H1 (cell line): Measurements from ENCODE around the gene SUGT1. TPM values are rescaled to one million over a fixed set of nuclear protein-coding genes. Genes with fewer than 3 reads are reported as not detected.

ENCODE experiments used
- CTCF ChIA-PET: fragments of 300-600 bp; sonication (Branson Sonifier 250); formaldehyde crosslinking; loops from one replicate; lab custom pipeline; 2021; ENCODE audit not compliant: partially characterized antibody; lab: Charles Lee
- POLR2A ChIA-PET: fragments of 300-600 bp; sonication (Branson Sonifier 250); formaldehyde crosslinking; loops from one replicate; lab custom pipeline; 2021; ENCODE audit warnings: inconsistent platforms; ENCODE audit not compliant: partially characterized antibody; lab: Charles Lee
- DNase-seq, 2 experiments: peaks; one replicate each; pipeline versions ENCODE4 v3.0.0 to v3.0.0-alpha.2; 2010 to 2022; ENCODE audit warnings: low spot score in 2 of 2, low read depth in 1 of 2, mixed read lengths in 1 of 2
- FAIRE-seq: peaks from 2 replicates; lab custom pipeline; 2011; peaks lifted over from hg19 to GRCh38; lab: Jason Lieb, UNC
- H2AFZ ChIP-seq: 2 replicates; pipeline ENCODE4 v1.8.1; 2012; ENCODE audit warnings: low read length, inconsistent platforms
- H2AK5ac ChIP-seq: 2 replicates; pipeline ENCODE4 v1.6.1; 2013; ENCODE audit warnings: low read depth, low read length
- H2BK120ac ChIP-seq: replicated peaks from 2 replicates; pipeline ENCODE3; 2013; ENCODE audit warnings: low read depth, low read length, inconsistent platforms
- H2BK12ac ChIP-seq: 2 replicates; pipeline ENCODE4 v1.6.1; 2013; ENCODE audit warnings: low read depth, low read length
- H2BK15ac ChIP-seq: 2 replicates; pipeline ENCODE4 v1.6.1; 2013; ENCODE audit warnings: low read length
- H2BK20ac ChIP-seq: 2 replicates; pipeline ENCODE4 v1.6.1; 2013; ENCODE audit warnings: low read length
- H2BK5ac ChIP-seq: 2 replicates; pipeline ENCODE4 v1.6.1; 2013; ENCODE audit warnings: low read depth, low read length
- H3K14ac ChIP-seq: 2 replicates; pipeline ENCODE4 v1.6.1; 2013; ENCODE audit warnings: inconsistent platforms; ENCODE audit not compliant: insufficient read length
- H3K18ac ChIP-seq: 2 replicates; pipeline ENCODE4 v1.6.1; 2013; ENCODE audit warnings: low read length; ENCODE audit errors: extremely low read depth
- H3K23ac ChIP-seq: 2 replicates; pipeline ENCODE4 v1.6.1; 2013; ENCODE audit warnings: inconsistent platforms; ENCODE audit not compliant: insufficient read length
- H3K23me2 ChIP-seq: 2 replicates; pipeline ENCODE4 v1.6.1; 2013; ENCODE audit warnings: low read depth, low read length
- H3K27ac ChIP-seq: 2 replicates; pipeline ENCODE4 v1.6.1; 2011; ENCODE audit warnings: low read depth, low read length, inconsistent platforms
- H3K27me3 ChIP-seq, 4 experiments: replicated peaks in 1 of 4; 1 replicate in 1 of 4; 2 replicates in 3 of 4; pipeline versions ENCODE4 v1.6.1 to v1.8.1; 2011 to 2013; ENCODE audit warnings: low read length in 3 of 4, mild to moderate bottlenecking in 3 of 4, inconsistent platforms in 2 of 4, mixed read lengths in 2 of 4, moderate library complexity in 1 of 4; ENCODE audit not compliant: control insufficient read depth in 3 of 4, insufficient read depth in 3 of 4; ENCODE audit errors: extremely low read depth in 1 of 4
- H3K36me3 ChIP-seq, 4 experiments: 2 replicates each; pipeline versions ENCODE4 v1.6.1 to v1.8.1; 2011 to 2013; ENCODE audit warnings: mild to moderate bottlenecking in 4 of 4, low read length in 3 of 4, moderate library complexity in 2 of 4, control low read depth in 1 of 4, inconsistent platforms in 1 of 4; ENCODE audit not compliant: insufficient read depth in 4 of 4, control insufficient read depth in 2 of 4
- H3K4ac ChIP-seq: replicated peaks from 2 replicates; pipeline ENCODE3; 2013; ENCODE audit warnings: low read length, low read depth, mixed read lengths, inconsistent platforms; ENCODE audit not compliant: insufficient read length
- H3K4me1 ChIP-seq, 4 experiments: replicated peaks in 1 of 4; 1 replicate in 1 of 4; 2 replicates in 3 of 4; pipeline versions ENCODE4 v1.6.1 to v1.8.1; 2011 to 2013; ENCODE audit warnings: low read length in 3 of 4, inconsistent platforms in 2 of 4, mixed read lengths in 1 of 4; ENCODE audit not compliant: insufficient read depth in 4 of 4, control insufficient read depth in 3 of 4
- H3K4me2 ChIP-seq, 2 experiments: 2 replicates each; pipeline versions ENCODE4 v1.6.1 to v1.8.1; 2011 to 2013; ENCODE audit warnings: low read depth in 2 of 2, low read length in 2 of 2, control low read depth in 1 of 2, inconsistent platforms in 1 of 2, mild to moderate bottlenecking in 1 of 2; ENCODE audit not compliant: insufficient read depth in 1 of 2
- H3K4me3 ChIP-seq, 4 experiments: fragments of 200-600, 300-600 bp in 1 of 4; sonication (generic), shearing (Covaris generic), sonication (Bioruptor Twin) in 1 of 4; 2 replicates each; pipeline versions ENCODE4 v1.5.1 to v1.8.1; 2011 to 2016; ENCODE audit warnings: low read length in 4 of 4, low read depth in 3 of 4, control low read depth in 2 of 4, inconsistent platforms in 2 of 4, mild to moderate bottlenecking in 2 of 4, mixed read lengths in 1 of 4, moderate library complexity in 1 of 4; ENCODE audit not compliant: insufficient read depth in 2 of 4; ENCODE audit errors: extremely low read depth in 1 of 4
- H3K56ac ChIP-seq: replicated peaks from 2 replicates; pipeline ENCODE3; 2013; ENCODE audit warnings: low read depth, mild to moderate bottlenecking, mixed read lengths, low read length, inconsistent platforms; ENCODE audit not compliant: insufficient read length
- H3K79me1 ChIP-seq: 2 replicates; pipeline ENCODE4 v1.6.1; 2013; ENCODE audit warnings: low read depth, low read length, control low read depth
- H3K79me2 ChIP-seq, 2 experiments: 2 replicates each; pipeline versions ENCODE4 v1.6.1 to v1.8.1; 2012 to 2013; ENCODE audit warnings: low read length in 2 of 2, mild to moderate bottlenecking in 2 of 2, inconsistent platforms in 1 of 2; ENCODE audit not compliant: insufficient read depth in 2 of 2, control insufficient read depth in 1 of 2
- H3K9ac ChIP-seq, 4 experiments: replicated peaks in 1 of 4; 1 replicate in 1 of 4; 2 replicates in 3 of 4; pipeline versions ENCODE4 v1.6.1 to v1.8.1; 2011 to 2013; ENCODE audit warnings: low read depth in 3 of 4, low read length in 3 of 4, control low read depth in 2 of 4, mild to moderate bottlenecking in 2 of 4, moderate library complexity in 2 of 4, inconsistent platforms in 1 of 4; ENCODE audit errors: extremely low read depth in 1 of 4
- H3K9me3 ChIP-seq, 2 experiments: 2 replicates each; pipeline versions ENCODE4 v1.6.1 to v1.8.1; 2012 to 2013; ENCODE audit warnings: mild to moderate bottlenecking in 2 of 2, moderate library complexity in 2 of 2, control low read depth in 1 of 2, inconsistent platforms in 1 of 2, low read depth in 1 of 2, low read length in 1 of 2, mixed read lengths in 1 of 2; ENCODE audit not compliant: insufficient read depth in 2 of 2
- H4K20me1 ChIP-seq, 2 experiments: replicated peaks in 1 of 2; 2 replicates each; pipeline versions ENCODE3 to v1.8.1; 2011 to 2013; ENCODE audit warnings: inconsistent platforms in 2 of 2, low read length in 2 of 2, mild to moderate bottlenecking in 1 of 2; ENCODE audit not compliant: insufficient read depth in 2 of 2, control insufficient read depth in 1 of 2
- H4K5ac ChIP-seq: 2 replicates; pipeline ENCODE4 v1.6.1; 2013; ENCODE audit warnings: low read length, low read depth, mixed read lengths, inconsistent platforms; ENCODE audit not compliant: insufficient read length
- H4K8ac ChIP-seq: 2 replicates; pipeline ENCODE4 v1.8.0; 2013; ENCODE audit warnings: mild to moderate bottlenecking, moderate library complexity, low read length, inconsistent platforms; ENCODE audit not compliant: insufficient read depth; ENCODE audit errors: extremely low read depth
- H4K91ac ChIP-seq: replicated peaks from 2 replicates; pipeline ENCODE3; 2013; ENCODE audit warnings: low read length, mixed read lengths, inconsistent platforms; ENCODE audit not compliant: insufficient read length
- CBX8 ChIP-seq: fragments of 300-800, 300-1000 bp; sonication (generic); IDR thresholded peaks from 2 replicates; pipeline ENCODE4 v1.7.1; 2016; ENCODE audit warnings: low read depth, low read length, borderline replicate concordance
- EGR1 ChIP-seq: IDR thresholded peaks from 2 replicates; pipeline ENCODE4 v1.6.1; 2011; ENCODE audit warnings: low read depth, low read length, borderline replicate concordance
- EP300 ChIP-seq, 2 experiments: IDR thresholded peaks; 1 replicate in 1 of 2; 2 replicates in 1 of 2; pipeline ENCODE4 v1.6.1; 2011 to 2012; ENCODE audit warnings: low read depth in 2 of 2, low read length in 2 of 2, mild to moderate bottlenecking in 2 of 2, borderline replicate concordance in 1 of 2, inconsistent platforms in 1 of 2, moderate library complexity in 1 of 2
- KDM4A ChIP-seq: IDR thresholded peaks from one replicate; pipeline ENCODE4 v1.7.1; 2012; ENCODE audit warnings: low read depth, mild to moderate bottlenecking, moderate library complexity, low read length, inconsistent platforms; ENCODE audit not compliant: severe bottlenecking
- RAD21 ChIP-seq, 2 experiments: IDR thresholded peaks in 1 of 2; conservative IDR thresholded peaks in 1 of 2; 2 replicates each; pipeline ENCODE4 v1.6.1; 2011; ENCODE audit warnings: low read depth in 2 of 2, low read length in 2 of 2, improper control_type of control experiment in 1 of 2, inconsistent platforms in 1 of 2, mild to moderate bottlenecking in 1 of 2, moderate library complexity in 1 of 2
- RNF2 ChIP-seq: fragments of 200-900, 300-1000 bp; sonication (generic); IDR thresholded peaks from 2 replicates; pipeline ENCODE4 v1.7.1; 2016; ENCODE audit warnings: borderline replicate concordance, low read depth, mild to moderate bottlenecking, antibody characterized with exemption, low read length; ENCODE audit not compliant: poor library complexity, severe bottlenecking; ENCODE audit errors: missing control alignments
- SIX5 ChIP-seq: IDR thresholded peaks from 2 replicates; pipeline ENCODE4 v1.6.1; 2011; ENCODE audit warnings: mild to moderate bottlenecking, low read depth, low read length
- SUZ12 ChIP-seq: fragments of 200-600 bp; sonication (generic); IDR thresholded peaks from 2 replicates; pipeline ENCODE4 v1.6.1; 2012; ENCODE audit warnings: mild to moderate bottlenecking, inconsistent platforms, low read length, moderate library complexity, mixed read lengths
- WGBS, 2 experiments: shearing (Covaris generic) in 1 of 2; methylation state at CpG; one replicate each; pipeline versions ENCODE4 v1.1.6 to v1.1.7; 2013 to 2015; ENCODE audit warnings: low lambda C conversion rate in 2 of 2, mixed read lengths in 2 of 2, inconsistent platforms in 1 of 2, low coverage in 1 of 2, missing lambda C conversion rate in 1 of 2; ENCODE audit not compliant: insufficient replicate concordance in 2 of 2, insufficient coverage in 1 of 2, insufficient read length in 1 of 2; ENCODE audit errors: extremely low coverage in 1 of 2, missing lambda C conversion rate in 1 of 2; 5-methylcytosine and 5-hydroxymethylcytosine counted together
- polyA plus RNA-seq, 7 experiments: library from polyadenylated mRNA; depleted of rRNA in 3 of 7; stranded (reverse) in 5 of 7; unstranded in 2 of 7; fragments of >200 nt in 5 of 7; fragments of 200-250 nt in 2 of 7; gene quantifications; 1 replicate in 5 of 7; 2 replicates in 1 of 7; 4 replicates in 1 of 7; pipeline versions ENCODE4 v1.2.1 to v1.2.3, GENCODE V29; 2011 to 2013; ENCODE audit warnings: missing spikeins in 2 of 7, mixed read lengths in 2 of 7
- total RNA-seq: library from RNA; stranded (reverse); fragmentation: NEBNext Ultra II Directional; extraction: Animal tissue kit (Norgen Biotek cat#: 25700); gene quantifications from 2 replicates; pipeline ENCODE4 v1.2.1, GENCODE V29; 2021
- TF ChIP-seq, protein P1 (sequence below): IDR thresholded peaks from 2 replicates; pipeline ENCODE4 v1.6.1; 2012; ENCODE audit warnings: inconsistent platforms

SUGT1 gene
- total and polyA plus RNA-seq, 2 of the 8 experiments (the other 6 are each of a cell fraction or from before 2014, with no cell fraction given), result 21.0 to 99.4 TPM

- no peaks in the 10 kb centered on the region for H3K79me2 ChIP-seq
- H3K9me3 ChIP-seq, result no peaks in the 10 kb centered on the region
- no peak overlapping the region for H4K5ac ChIP-seq
- peaks cover 0 to 12% (median 9%) of the 10 kb centered on the region in 4 experiments; a peak in 5 of 7 replicates for H3K4me1 ChIP-seq
- DNase-seq, result no peak
- no peak overlapping the region for H2BK20ac ChIP-seq
- H3K4ac ChIP-seq, result no peak overlapping the region
- no peak overlapping the region for H3K4me2 ChIP-seq
- no peak overlapping the region for H2AFZ ChIP-seq
- whole genome bisulfite sequencing, 2 experiments, result 90% methylated on average over 6 of the region's 6 CpGs; no CpG with 5 or more reads in 1 of the 2 experiments
- H3K14ac ChIP-seq, result no peak overlapping the region
- H2BK15ac ChIP-seq, result 0 out of 2 replicates have a peak overlapping the region, but pooled peaks have one; percentile 40
- no peaks in the 10 kb centered on the region; a peak in 1 of 7 replicates for H3K27me3 ChIP-seq
- CTCF ChIA-PET, result interaction anchor here (0.6 to 1.9 kb wide), 8 partner anchors 9 to 457 kb away, joined by 3 to 5 read pairs (median 3); no protein-coding TSS in a partner anchor
- no peak overlapping the region for H4K8ac ChIP-seq
- H3K4me3 ChIP-seq, result no peak overlapping the region
- H3K27ac ChIP-seq, result no peak overlapping the region
- no peak overlapping the region for H2BK5ac ChIP-seq
- H3K9ac ChIP-seq, result no peak overlapping the region
- POLR2A ChIA-PET, result interaction anchor here (0.9 kb wide), 1 partner anchor 93 kb away, joined by 3 read pairs; the partner anchor contains the start of gene SUGT1
- H3K18ac ChIP-seq, result no peak overlapping the region; the same call in 1 of the 2 replicates
- no peak overlapping the region for H3K23ac ChIP-seq
- no peaks in the 10 kb centered on the region for H3K79me1 ChIP-seq
- no peak for FAIRE-seq
- no peak overlapping the region for H2AK5ac ChIP-seq
- H4K20me1 ChIP-seq, result no peaks in the 10 kb centered on the region
- 0 out of 2 replicates have a peak, but pooled peaks cover under 1% of the 10 kb centered on the region for H3K23me2 ChIP-seq
- H3K36me3 ChIP-seq, result no peaks in the 10 kb centered on the region
- H4K91ac ChIP-seq, result peak overlapping the region; percentile 11
- TF ChIP-seq EP300 (IDR thresholded peaks at IDR 0.05; ENCODE audit: borderline replicate concordance in 1 of 2, low read depth in 2 of 2, low read length in 2 of 2), result no peak
- TF ChIP-seq SIX5, result no peak
- TF ChIP-seq CBX8, result no peak
- TF ChIP-seq SUZ12, result no peak
- TF ChIP-seq, protein P1, sequence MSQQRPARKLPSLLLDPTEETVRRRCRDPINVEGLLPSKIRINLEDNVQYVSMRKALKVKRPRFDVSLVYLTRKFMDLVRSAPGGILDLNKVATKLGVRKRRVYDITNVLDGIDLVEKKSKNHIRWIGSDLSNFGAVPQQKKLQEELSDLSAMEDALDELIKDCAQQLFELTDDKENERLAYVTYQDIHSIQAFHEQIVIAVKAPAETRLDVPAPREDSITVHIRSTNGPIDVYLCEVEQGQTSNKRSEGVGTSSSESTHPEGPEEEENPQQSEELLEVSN, result no peak
- TF ChIP-seq RAD21 (IDR thresholded peaks at IDR 0.05 in 1 of 2, conservative IDR thresholded peaks at IDR 0.05 in 1 of 2; ENCODE audit: low read depth in 2 of 2, low read length in 2 of 2), result no peak
- no peak for TF ChIP-seq KDM4A
- TF ChIP-seq RNF2, result no peak
- no peak for TF ChIP-seq EGR1
- TF ChIP-seq, all 59 proteins: peak for 0
- no peak overlapping the region for H2BK12ac ChIP-seq
- no peak overlapping the region for H3K56ac ChIP-seq
- no peak overlapping the region for H2BK120ac ChIP-seq
These were observed 92.3 kb downstream of the SUGT1 start for GRCh38 chr13:52744842-52745375.
